Effector memory CD8-positive, alpha-beta T cell (primary cell): ENCODE measurements around the gene IZUMO2.

Experiments used
- ATAC-seq: fragments of 150-1000 bp; cut with Tn5 transposase; replicated peaks from 2 replicates; pipeline ENCODE4 v1.10.0; 2021; ENCODE audit warnings: mild to moderate bottlenecking, moderate library complexity
- DNase-seq, 3 experiments: peaks; one replicate each; pipeline ENCODE4 v3.0.0; 2021
- H3K27ac Mint-ChIP-seq, 2 donors: one replicate each; pipeline ENCODE4 v1.8.0; 2022; ENCODE audit warnings: mild to moderate bottlenecking in 2 of 2, mixed read lengths in 2 of 2, moderate library complexity in 2 of 2
- H3K27me3 Mint-ChIP-seq, 2 donors: one replicate each; pipeline ENCODE4 v1.8.0; 2022; ENCODE audit warnings: mixed read lengths in 2 of 2
- H3K36me3 Mint-ChIP-seq: one replicate; pipeline ENCODE4 v1.8.0; 2022; ENCODE audit warnings: mild to moderate bottlenecking, moderate library complexity, mixed read lengths; ENCODE audit not compliant: insufficient read depth
- H3K4me1 Mint-ChIP-seq, 2 donors: one replicate each; pipeline ENCODE4 v1.8.0; 2022; ENCODE audit warnings: low read depth in 2 of 2, mixed read lengths in 2 of 2
- H3K4me3 Mint-ChIP-seq, 2 donors: one replicate each; pipeline ENCODE4 v1.8.0; 2022; ENCODE audit warnings: mild to moderate bottlenecking in 2 of 2, mixed read lengths in 2 of 2, moderate library complexity in 2 of 2
- H3K9me3 Mint-ChIP-seq, 2 donors: one replicate each; pipeline ENCODE4 v1.8.0; 2022; ENCODE audit warnings: mixed read lengths in 2 of 2

The IZUMO2 gene

GRCh38 chr19:50197348-50197747 is 34.3 kb upstream of the IZUMO2 start:
- no peaks in the 10 kb centered on the region for H3K9me3 Mint-ChIP-seq
- H3K27ac Mint-ChIP-seq: no peak overlapping the region
- H3K27me3 Mint-ChIP-seq: peaks cover 34 to 40% of the 10 kb centered on the region in 2 donors
- H3K4me1 Mint-ChIP-seq: no peaks in the 10 kb centered on the region
- H3K4me3 Mint-ChIP-seq: no peak overlapping the region
- no peak for DNase-seq
- ATAC-seq: no peak
- H3K36me3 Mint-ChIP-seq: no peaks in the 10 kb centered on the region

- DNase-seq: no peak
- Mint-ChIP-seq H3K27ac (no peak overlapping the region), H3K9me3 (no peaks in the 10 kb centered on the region), H3K36me3 (no peaks in the 10 kb centered on the region), H3K4me1 (no peaks in the 10 kb centered on the region), H3K4me3 (no peak overlapping the region), H3K27me3 (peaks cover 27 to 33% of the 10 kb centered on the region in 2 donors)
- no peak for ATAC-seq
Observed at GRCh38 chr19:50196322-50196932, 33.3 kb upstream of the IZUMO2 start.

- Mint-ChIP-seq H3K4me1 (no peaks in the 10 kb centered on the region), H3K27ac (no peak overlapping the region), H3K36me3 (no peaks in the 10 kb centered on the region), H3K27me3 (peaks cover 27 to 40% of the 10 kb centered on the region in 2 donors), H3K9me3 (no peaks in the 10 kb centered on the region), H3K4me3 (no peak overlapping the region)
- DNase-seq (no peak), ATAC-seq (no peak)
Observed at GRCh38 chr19:50195224-50195623, 32.1 kb upstream of the IZUMO2 start.

GRCh38 chr19:50192463-50193211 is 29.6 kb upstream of the IZUMO2 start:
- H3K27me3 Mint-ChIP-seq: peaks cover 27 to 46% of the 10 kb centered on the region in 2 donors
- no peak overlapping the region for H3K4me3 Mint-ChIP-seq
- H3K27ac Mint-ChIP-seq: no peak overlapping the region
- no peaks in the 10 kb centered on the region for H3K4me1 Mint-ChIP-seq
- peaks cover 0 to 2% of the 10 kb centered on the region in 2 donors for H3K9me3 Mint-ChIP-seq
- ATAC-seq: no peak
- DNase-seq: no peak
- H3K36me3 Mint-ChIP-seq: no peaks in the 10 kb centered on the region

- Mint-ChIP-seq H3K4me3 (no peak overlapping the region), H3K36me3 (no peaks in the 10 kb centered on the region), H3K27me3 (peaks cover 14 to 34% of the 10 kb centered on the region in 2 donors), H3K27ac (no peak overlapping the region), H3K4me1 (no peaks in the 10 kb centered on the region), H3K9me3 (peaks cover 0 to 2% of the 10 kb centered on the region in 2 donors)
- ATAC-seq (no peak), DNase-seq (no peak)
Observed at GRCh38 chr19:50191216-50191615, 28.1 kb upstream of the IZUMO2 start.

GRCh38 chr19:50190439-50190891 is 27.4 kb upstream of the IZUMO2 start:
- Mint-ChIP-seq H3K27ac (no peak overlapping the region), H3K4me1 (no peaks in the 10 kb centered on the region), H3K36me3 (no peaks in the 10 kb centered on the region), H3K4me3 (no peak overlapping the region), H3K9me3 (peaks cover 0 to 2% of the 10 kb centered on the region in 2 donors), H3K27me3 (peaks cover 7 to 26% of the 10 kb centered on the region in 2 donors)
- no peak for ATAC-seq
- DNase-seq: no peak

GRCh38 chr19:50189331-50189730 is 26.2 kb upstream of the IZUMO2 start:
- H3K9me3 Mint-ChIP-seq: peaks cover 0 to 2% of the 10 kb centered on the region in 2 donors
- DNase-seq (no peak), ATAC-seq (no peak)
- H3K27ac Mint-ChIP-seq: no peak overlapping the region
- no peaks in the 10 kb centered on the region for H3K36me3 Mint-ChIP-seq
- H3K4me3 Mint-ChIP-seq: no peak overlapping the region
- H3K27me3 Mint-ChIP-seq: peaks cover 6 to 26% of the 10 kb centered on the region in 2 donors
- no peaks in the 10 kb centered on the region for H3K4me1 Mint-ChIP-seq

GRCh38 chr19:50187937-50188336 is 24.9 kb upstream of the IZUMO2 start:
- DNase-seq (no peak), ATAC-seq (no peak)
- H3K9me3 Mint-ChIP-seq: peaks cover 0 to 2% of the 10 kb centered on the region in 2 donors
- no peak overlapping the region for H3K4me3 Mint-ChIP-seq
- no peak overlapping the region for H3K27ac Mint-ChIP-seq
- H3K27me3 Mint-ChIP-seq: peaks cover 4 to 22% of the 10 kb centered on the region in 2 donors
- no peaks in the 10 kb centered on the region for H3K4me1 Mint-ChIP-seq
- H3K36me3 Mint-ChIP-seq: no peaks in the 10 kb centered on the region

- Mint-ChIP-seq H3K9me3 (no peaks in the 10 kb centered on the region), H3K27ac (no peak overlapping the region), H3K36me3 (no peaks in the 10 kb centered on the region), H3K27me3 (peaks cover 0 to 5% of the 10 kb centered on the region in 2 donors), H3K4me3 (no peak overlapping the region), H3K4me1 (no peaks in the 10 kb centered on the region)
- ATAC-seq: no peak
- no peak for DNase-seq
Observed at GRCh38 chr19:50184196-50184595, 21.1 kb upstream of the IZUMO2 start.

GRCh38 chr19:50181121-50181520 is 18.0 kb upstream of the IZUMO2 start:
- Mint-ChIP-seq H3K4me1 (no peaks in the 10 kb centered on the region), H3K4me3 (no peak overlapping the region), H3K36me3 (no peaks in the 10 kb centered on the region), H3K27me3 (peaks cover 0 to 5% of the 10 kb centered on the region in 2 donors), H3K9me3 (no peaks in the 10 kb centered on the region), H3K27ac (no peak overlapping the region)
- DNase-seq (no peak), ATAC-seq (no peak)

GRCh38 chr19:50178859-50179537 is 15.9 kb upstream of the IZUMO2 start:
- no peak for DNase-seq
- H3K27me3 Mint-ChIP-seq: peaks cover 0 to 11% of the 10 kb centered on the region in 2 donors
- no peak overlapping the region for H3K27ac Mint-ChIP-seq
- no peaks in the 10 kb centered on the region for H3K36me3 Mint-ChIP-seq
- no peak for ATAC-seq
- no peaks in the 10 kb centered on the region for H3K9me3 Mint-ChIP-seq
- H3K4me1 Mint-ChIP-seq: no peaks in the 10 kb centered on the region
- H3K4me3 Mint-ChIP-seq: no peak overlapping the region

GRCh38 chr19:50178320-50178719 is 15.2 kb upstream of the IZUMO2 start:
- H3K27ac Mint-ChIP-seq: no peak overlapping the region
- peaks cover 0 to 2% of the 10 kb centered on the region in 2 donors for H3K9me3 Mint-ChIP-seq
- H3K4me1 Mint-ChIP-seq: no peaks in the 10 kb centered on the region
- DNase-seq (no peak), ATAC-seq (no peak)
- H3K4me3 Mint-ChIP-seq: no peak overlapping the region
- no peaks in the 10 kb centered on the region for H3K36me3 Mint-ChIP-seq
- peaks cover 7 to 13% of the 10 kb centered on the region in 2 donors for H3K27me3 Mint-ChIP-seq

GRCh38 chr19:50176775-50177174 is 13.7 kb upstream of the IZUMO2 start:
- no peak for ATAC-seq
- Mint-ChIP-seq H3K4me1 (no peaks in the 10 kb centered on the region), H3K9me3 (peaks cover 0 to 2% of the 10 kb centered on the region in 2 donors), H3K4me3 (no peak overlapping the region), H3K27ac (no peak overlapping the region), H3K36me3 (no peaks in the 10 kb centered on the region), H3K27me3 (peaks cover 10 to 16% of the 10 kb centered on the region in 2 donors)
- DNase-seq: no peak
